A549 (cell line): ENCODE measurements around the gene IST1. TPM values are rescaled to one million over a fixed set of nuclear protein-coding genes. Genes with fewer than 3 reads are reported as not detected.
"Not testable (repeated sequence)": the region's sequence is repeated elsewhere in the genome, so short reads cannot be mapped to it uniquely, and the experiment has no call there.

Source experiments
- ATAC-seq, 2 experiments: fragments of 200-7000 bp in 1 of 2; fragments of >200 bp in 1 of 2; cut with Nextera tagmentation in 1 of 2; cut with Tn5 transposase in 1 of 2; 3 replicates each; pipeline versions ENCODE4 v1.8.0 to v1.9.1; 2018 to 2020; ENCODE audit warnings: mild to moderate bottlenecking in 1 of 2, moderate library complexity in 1 of 2
- CTCF ChIA-PET: fragments of 300-600 bp; sonication (Branson Sonifier 250); formaldehyde crosslinking; extraction: SDS; loops from one replicate; lab custom pipeline; 2021; ENCODE audit warnings: antibody characterized with exemption, inconsistent platforms; lab: Yijun Ruan, JAX
- POLR2A ChIA-PET: fragments of 350-600 bp; formaldehyde crosslinking; extraction: SDS; loops from one replicate; lab custom pipeline; 2021; ENCODE audit warnings: antibody characterized with exemption, inconsistent platforms; lab: Yijun Ruan, JAX
- DNase-seq, 2 experiments: peaks; one replicate each; pipeline versions ENCODE4 v3.0.0 to v3.0.0-alpha.2; 2011 to 2016; ENCODE audit warnings: low read depth in 1 of 2, low spot score in 1 of 2
- FAIRE-seq: peaks from 2 replicates; lab custom pipeline; 2011; peaks lifted over from hg19 to GRCh38; lab: Jason Lieb, UNC
- H3K27ac ChIP-seq, 2 experiments: fragments of >200 bp; sonication (Bioruptor Twin); formaldehyde crosslinking; 3 replicates each; pipeline ENCODE4 v1.5.1; 2016 to 2017
- H3K4me1 ChIP-seq: fragments of >200 bp; sonication (Bioruptor Twin); formaldehyde crosslinking; 3 replicates; pipeline ENCODE4 v1.6.1; 2016
- H3K4me2 ChIP-seq: fragments of >200 bp; sonication (Bioruptor Twin); formaldehyde crosslinking; 3 replicates; pipeline ENCODE4 v1.6.1; 2016
- H3K4me3 ChIP-seq: fragments of >200 bp; sonication (Bioruptor Twin); formaldehyde crosslinking; 3 replicates; pipeline ENCODE4 v1.5.1; 2016
- H3K9me3 ChIP-seq: fragments of >200 bp; sonication (Bioruptor Twin); formaldehyde crosslinking; 3 replicates; pipeline ENCODE4 v1.6.1; 2016
- BCL3 ChIP-seq: fragments of >200 bp; sonication (Bioruptor Twin); formaldehyde crosslinking; IDR thresholded peaks from 3 replicates; pipeline ENCODE4 v1.6.1; 2016
- BHLHE40 ChIP-seq: IDR thresholded peaks from 2 replicates; pipeline ENCODE4 v1.6.1; 2012; ENCODE audit warnings: low read depth, low read length, inconsistent platforms
- CBX2 ChIP-seq: fragments of 200-600 bp; sonication (generic); IDR thresholded peaks from 2 replicates; pipeline ENCODE4 v1.6.1; 2016; ENCODE audit warnings: low read depth, mild to moderate bottlenecking, borderline replicate concordance
- ESRRA ChIP-seq: fragments of 150-350 bp; IDR thresholded peaks from 2 replicates; pipeline ENCODE4 v1.6.1; 2014; ENCODE audit warnings: mild to moderate bottlenecking, low read length, borderline replicate concordance
- FOXS1 ChIP-seq: fragments of 250-450 bp; sonication (Bioruptor Pico); IDR thresholded peaks from 2 replicates; pipeline ENCODE4 v1.5.0; 2020; ENCODE audit warnings: mild to moderate bottlenecking, moderate library complexity
- HDAC2 ChIP-seq: fragments of 200-600 bp; sonication (generic); IDR thresholded peaks from 2 replicates; pipeline ENCODE4 v1.6.1; 2016
- HES2 ChIP-seq: fragments of >200 bp; sonication (Bioruptor Twin); formaldehyde crosslinking; IDR thresholded peaks from 2 replicates; pipeline ENCODE4 v1.6.1; 2016
- HMGXB4 ChIP-seq: fragments of 250-450 bp; sonication (Bioruptor Pico); IDR thresholded peaks from 2 replicates; pipeline ENCODE4 v1.5.0; 2021; ENCODE audit warnings: mild to moderate bottlenecking, moderate library complexity, borderline replicate concordance
- MAFK ChIP-seq: fragments of 450-650 bp; IDR thresholded peaks from 2 replicates; pipeline ENCODE4 v1.6.1; 2014; ENCODE audit not compliant: partially characterized antibody
- NFE2L2 ChIP-seq: fragments of 150-350 bp; conservative IDR thresholded peaks from 2 replicates; pipeline ENCODE4 v1.6.1; 2014; ENCODE audit warnings: low read length
- POLR2AphosphoS2 ChIP-seq: conservative IDR thresholded peaks from 2 replicates; pipeline ENCODE4 v1.6.1; 2012; ENCODE audit warnings: low read length, improper control_type of control experiment, inconsistent platforms
- RARB ChIP-seq: fragments of 250-450 bp; sonication (Bioruptor Pico); IDR thresholded peaks from 2 replicates; pipeline ENCODE4 v1.8.0; 2021; ENCODE audit warnings: mild to moderate bottlenecking, moderate library complexity
- RFX5 ChIP-seq: fragments of 450-650 bp; IDR thresholded peaks from 2 replicates; pipeline ENCODE4 v1.7.1; 2014; ENCODE audit warnings: antibody characterized with exemption, mild to moderate bottlenecking, moderate library complexity
- SMC3 ChIP-seq: fragments of >200 bp; sonication (Bioruptor Twin); formaldehyde crosslinking; IDR thresholded peaks from 3 replicates; pipeline ENCODE4 v1.6.1; 2018; ENCODE audit warnings: inconsistent platforms
- TFCP2L1 ChIP-seq: fragments of 250-450 bp; sonication (Bioruptor Pico); IDR thresholded peaks from 2 replicates; pipeline ENCODE4 v1.5.0; 2021; ENCODE audit warnings: mild to moderate bottlenecking
- WGBS: methylation state at CpG from one replicate; pipeline ENCODE4 v1.1.6; 2017; ENCODE audit errors: missing lambda C conversion rate; 5-methylcytosine and 5-hydroxymethylcytosine counted together
- polyA plus RNA-seq, 4 experiments: library from polyadenylated mRNA; depleted of rRNA in 3 of 4; stranded (reverse); fragments of >200 nt; fragmentation: RNase III in 1 of 4; extraction: RNeasy Plus Mini Kit Qiagen cat#74134 plus additional on column Dnase treatment in 1 of 4; gene quantifications; 2 replicates in 3 of 4; 3 replicates in 1 of 4; pipeline ENCODE4 v1.2.3, GENCODE V29; 2011 to 2017

The IST1 gene
- polyA plus RNA-seq, 2 of the 4 experiments (the other 2 are of a cell fraction) = 178 to 290 TPM

- FAIRE-seq = no peak
- Histone ChIP-seq H3K4me2 (no peak overlapping the region), H3K27ac (no peak overlapping the region), H3K4me3 (no peak overlapping the region), H3K4me1 (peaks cover 14% of the 10 kb centered on the region; the same call in 2 of the 3 replicates), H3K9me3 (no peaks in the 10 kb centered on the region)
- DNase-seq = no peak
- CTCF ChIA-PET = interaction anchor here (0.7 to 1.1 kb wide), 2 partner anchors 10 to 183 kb away, joined by 5 to 6 read pairs; no protein-coding TSS in a partner anchor
- TF ChIP-seq HDAC2 = no peak
- no peak for TF ChIP-seq NFE2L2
- TF ChIP-seq TFCP2L1 = no peak
- TF ChIP-seq RARB (CRISPR knock-in tag) = no peak
- no peak for ATAC-seq
- 89% methylated on average over 2 of the region's 2 CpGs for WGBS
- POLR2A ChIA-PET = no interaction called here
These were observed 8.3 kb downstream of the IST1 start for GRCh38 chr16:71903608-71904007.

GRCh38 chr16:71904239-71904638 is 8.9 kb downstream of the IST1 start:
- DNase-seq = no peak
- Histone ChIP-seq H3K9me3 (no peaks in the 10 kb centered on the region), H3K27ac (no peak overlapping the region), H3K4me1 (peaks cover 14% of the 10 kb centered on the region; the same call in 2 of the 3 replicates), H3K4me2 (no peak overlapping the region), H3K4me3 (no peak overlapping the region)
- no peak for TF ChIP-seq HMGXB4 (CRISPR knock-in tag)
- no peak for TF ChIP-seq HES2
- TF ChIP-seq BHLHE40 = no peak
- POLR2A ChIA-PET = no interaction called here
- ATAC-seq = no peak
- CTCF ChIA-PET = interaction anchor here (0.6 to 1.0 kb wide), 3 partner anchors 21 to 183 kb away, joined by 3 to 5 read pairs (median 4); no protein-coding TSS in a partner anchor
- WGBS = 87% methylated on average over 9 of the region's 9 CpGs
- FAIRE-seq = no peak

- POLR2A ChIA-PET, FAIRE-seq, ATAC-seq, H3K9me3 ChIP-seq, H3K4me3 ChIP-seq, H3K4me1 ChIP-seq, H3K4me2 ChIP-seq, H3K27ac ChIP-seq, DNase-seq: not testable (repeated sequence)
- 95% methylated on average over 6 of the region's 6 CpGs for WGBS
- CTCF ChIA-PET = interaction anchor here (0.6 to 1.0 kb wide), 3 partner anchors 21 to 56 kb away, joined by 3 read pairs; partner anchors contain the start of gene ZNF821
These were observed 10.4 kb downstream of the IST1 start for GRCh38 chr16:71905765-71906164.

GRCh38 chr16:71911121-71911520 is 15.8 kb downstream of the IST1 start:
- Histone ChIP-seq H3K4me3 (no peak overlapping the region), H3K27ac (no peak overlapping the region), H3K4me1 (no peaks in the 10 kb centered on the region), H3K4me2 (no peak overlapping the region), H3K9me3 (no peaks in the 10 kb centered on the region)
- ChIA-PET POLR2A (no interaction called here), CTCF (interaction anchor here (2.6 kb wide), 1 partner anchor 10 kb away, joined by 6 read pairs; no protein-coding TSS in a partner anchor)
- TF ChIP-seq NFE2L2 (no peak), SMC3 (no peak), HDAC2 (no peak), ESRRA (no peak), RFX5 (no peak), BCL3 (no peak), BHLHE40 (no peak), CBX2 (no peak), FOXS1 (CRISPR knock-in tag) (no peak), MAFK (no peak), POLR2AphosphoS2 (no peak)
- DNase-seq (no peak), FAIRE-seq (no peak), ATAC-seq (no peak)
- 92% methylated on average over 7 of the region's 7 CpGs for WGBS
